B cell (primary cell): ENCODE measurements around the gene TXNRD3. TPM values are rescaled to one million over a fixed set of nuclear protein-coding genes. Genes with fewer than 3 reads are reported as not detected.

Experiments used
- ATAC-seq: fragments of 200-7000 bp; cut with Tn5 transposase; one replicate; pipeline ENCODE4 v1.10.0; 2021; ENCODE audit warnings: low read depth, mild to moderate bottlenecking, moderate number of reproducible peaks, moderate library complexity
- CTCF ChIA-PET: fragments of 350-600 bp; sonication (Branson Sonifier 250); formaldehyde crosslinking; loops from one replicate; lab custom pipeline; 2021; ENCODE audit warnings: antibody characterized with exemption, inconsistent platforms; lab: Charles Lee
- POLR2A ChIA-PET: fragments of 350-600 bp; sonication (Branson Sonifier 250); formaldehyde crosslinking; loops from one replicate; lab custom pipeline; 2021; ENCODE audit warnings: antibody characterized with exemption; lab: Charles Lee
- DNase-seq: peaks from one replicate; pipeline ENCODE4 v3.0.0; 2013
- H2AFZ ChIP-seq: 2 replicates; pipeline ENCODE4 v1.6.1; 2012; ENCODE audit warnings: mild to moderate bottlenecking, low read depth, low read length; ENCODE audit not compliant: insufficient read depth, poor library complexity, severe bottlenecking
- H3K27ac ChIP-seq, 2 donors: 1 replicate in 1 of 2; 2 replicates in 1 of 2; pipeline ENCODE4 v1.5.1; 2012 to 2013; ENCODE audit warnings: low read length in 2 of 2, mild to moderate bottlenecking in 2 of 2, moderate library complexity in 1 of 2
- H3K27me3 ChIP-seq, 4 experiments: fragments of 200-600 bp in 1 of 4; sonication (generic) in 1 of 4; replicated peaks in 1 of 4; 1 replicate in 2 of 4; 2 replicates in 2 of 4; pipeline versions ENCODE4 v1.6.1 to v1.7.0; 2013 to 2016; ENCODE audit warnings: low read length in 3 of 4, mild to moderate bottlenecking in 2 of 4, mixed read lengths in 1 of 4, moderate library complexity in 1 of 4; ENCODE audit not compliant: insufficient read depth in 4 of 4, control insufficient read depth in 3 of 4; ENCODE audit errors: control extremely low read depth in 1 of 4
- H3K36me3 ChIP-seq, 2 experiments: replicated peaks in 1 of 2; 1 replicate in 1 of 2; 2 replicates in 1 of 2; pipeline versions ENCODE4 v1.6.1 to v1.7.1; 2013; ENCODE audit warnings: low read length in 1 of 2; ENCODE audit not compliant: insufficient read depth in 2 of 2, control insufficient read depth in 1 of 2; ENCODE audit errors: control extremely low read depth in 1 of 2, extremely low read depth in 1 of 2
- H3K4me1 ChIP-seq, 2 donors: fragments of 200-600 bp in 1 of 2; sonication (generic) in 1 of 2; 1 replicate in 1 of 2; 2 replicates in 1 of 2; pipeline versions ENCODE4 v1.5.1 to v1.6.1; 2013 to 2017; ENCODE audit warnings: low read length in 2 of 2; ENCODE audit not compliant: control insufficient read depth in 2 of 2, insufficient read depth in 2 of 2
- H3K4me2 ChIP-seq: replicated peaks from 2 replicates; pipeline ENCODE3; 2012; ENCODE audit warnings: mild to moderate bottlenecking, low read depth, low read length; ENCODE audit not compliant: poor library complexity, severe bottlenecking
- H3K4me3 ChIP-seq, 5 experiments: fragments of 200-600 bp in 1 of 5; sonication (generic) in 1 of 5; 1 replicate in 3 of 5; 2 replicates in 2 of 5; pipeline versions ENCODE4 v1.5.1 to v1.7.0; 2011 to 2016; ENCODE audit warnings: low read length in 4 of 5, mild to moderate bottlenecking in 4 of 5, low read depth in 2 of 5, control low read depth in 1 of 5, moderate library complexity in 1 of 5; ENCODE audit not compliant: insufficient read depth in 1 of 5; ENCODE audit errors: control extremely low read depth in 1 of 5, extremely low read depth in 1 of 5
- H3K79me2 ChIP-seq: fragments of 200-600 bp; sonication (generic); one replicate; pipeline ENCODE4 v1.6.0; 2016; ENCODE audit warnings: low read length; ENCODE audit not compliant: control insufficient read depth, insufficient read depth
- H3K9ac ChIP-seq: fragments of 200-600 bp; sonication (generic); 2 replicates; pipeline ENCODE4 v1.6.1; 2017; ENCODE audit warnings: mild to moderate bottlenecking, low read length, moderate library complexity
- H3K9me3 ChIP-seq, 3 donors: one replicate each; pipeline versions ENCODE4 v1.6.1 to v1.7.1; 2013; ENCODE audit warnings: low read length in 2 of 3; ENCODE audit not compliant: control insufficient read depth in 2 of 3, insufficient read depth in 1 of 3; ENCODE audit errors: control extremely low read depth in 1 of 3
- H4K20me1 ChIP-seq: 2 replicates; pipeline ENCODE4 v1.6.0; 2012; ENCODE audit warnings: mild to moderate bottlenecking, low read length; ENCODE audit not compliant: insufficient read depth, control insufficient read depth, poor library complexity, severe bottlenecking
- H3K27ac Mint-ChIP-seq: one replicate; pipeline ENCODE4 v1.8.0; 2021; ENCODE audit warnings: mixed read lengths
- H3K27me3 Mint-ChIP-seq: one replicate; pipeline ENCODE4 v1.8.0; 2021; ENCODE audit warnings: mixed read lengths
- H3K4me1 Mint-ChIP-seq: one replicate; pipeline ENCODE4 v1.8.0; 2021; ENCODE audit warnings: mixed read lengths
- H3K4me3 Mint-ChIP-seq: one replicate; pipeline ENCODE4 v1.8.0; 2021; ENCODE audit warnings: mixed read lengths
- H3K9me3 Mint-ChIP-seq: one replicate; pipeline ENCODE4 v1.8.0; 2022; ENCODE audit warnings: mixed read lengths; ENCODE audit not compliant: insufficient read depth
- CTCF ChIP-seq: fragments of 200-600 bp; IDR thresholded peaks from one replicate; pipeline ENCODE4 v1.8.0; 2022; ENCODE audit warnings: antibody characterized with exemption, mild to moderate bottlenecking
- EZH2 ChIP-seq: IDR thresholded peaks from 2 replicates; pipeline ENCODE4 v1.6.1; 2012; ENCODE audit warnings: borderline replicate concordance, low read depth, mild to moderate bottlenecking, moderate library complexity, low read length; ENCODE audit not compliant: insufficient read depth, poor library complexity, severe bottlenecking
- WGBS: methylation state at CpG from one replicate; pipeline ENCODE4 v1.1.5; 2013; ENCODE audit warnings: missing lambda C conversion rate; ENCODE audit not compliant: insufficient coverage; 5-methylcytosine and 5-hydroxymethylcytosine counted together
- intact Hi-C: fragments of 100-400 bp; cut with micrococcal nuclease; formaldehyde crosslinking; loops from one replicate; pipeline ENCODE4 v1.10.0; 2022
- polyA plus RNA-seq: library from polyadenylated mRNA; depleted of rRNA; stranded (reverse); fragments of >200 nt; gene quantifications from 2 replicates; pipeline ENCODE4 v1.2.3, GENCODE V29; 2012
- total RNA-seq, 2 donors: library from RNA; stranded (reverse); fragments of 120-200 nt in 1 of 2; gene quantifications; 1 replicate in 1 of 2; 2 replicates in 1 of 2; pipeline versions ENCODE4 v1.2.3 to v1.2.4, GENCODE V29; 2013 to 2022

The TXNRD3 gene
- total and polyA plus RNA-seq, 2 donors (not counting 1 experiment from before 2014, with no cell fraction given): 0.15 to 0.99 TPM

- POLR2A ChIA-PET: no interaction called here
- intact Hi-C loops: no loop called here
- CTCF ChIA-PET: no interaction called here
Measured at GRCh38 chr3:126657901-126658300, 3.0 kb upstream of the TXNRD3 start.

More at GRCh38 chr3:126657901-126658300, 3.0 kb upstream of the TXNRD3 start:
- H3K27me3 Mint-ChIP-seq: peaks cover 35% of the 10 kb centered on the region
- Histone ChIP-seq H4K20me1 (no peaks in the 10 kb centered on the region), H3K36me3 (no peaks in the 10 kb centered on the region), H3K27ac (no peak overlapping the region), H3K4me2 (no peak overlapping the region), H3K79me2 (no peaks in the 10 kb centered on the region), H2AFZ (no peak overlapping the region), H3K9ac (no peak overlapping the region), H3K27me3 (peaks cover 0 to 23% (median 4%) of the 10 kb centered on the region in 4 experiments), H3K4me1 (peaks cover 3% of the 10 kb centered on the region in 2 donors), H3K4me3 (no peak overlapping the region), H3K9me3 (peaks cover 0 to 17% (median 0%) of the 10 kb centered on the region in 3 donors)
- 85% methylated on average over 2 of the region's 2 CpGs for WGBS
- H3K9me3 Mint-ChIP-seq: no peaks in the 10 kb centered on the region
- H3K4me3 Mint-ChIP-seq: no peak overlapping the region
- peaks cover 7% of the 10 kb centered on the region for H3K4me1 Mint-ChIP-seq
- TF ChIP-seq EZH2 (no peak), CTCF (no peak)
- no peak overlapping the region for H3K27ac Mint-ChIP-seq
- DNase-seq: no peak
- ATAC-seq: no peak
